Measurements from ENCODE around the gene TRIM38.

TRIM38 gene

GRCh38 chr6:25951296-25952032 lies 11.1 kb upstream of the TRIM38 start:
- DNase-seq = no peak
- H3K4me1 Mint-ChIP-seq = peaks cover 0 to 1% of the 10 kb centered on the region in 2 donors
- peaks cover 0 to 1% of the 10 kb centered on the region in 2 donors for H3K36me3 Mint-ChIP-seq

GRCh38 chr6:25952535-25952934 lies 10.1 kb upstream of the TRIM38 start:
- ATAC-seq (replicated peaks) (no peak), DNase-seq (no peak)
- H3K27me3 Mint-ChIP-seq = no peaks in the 10 kb centered on the region
- H3K27ac Mint-ChIP-seq = no peak overlapping the region
- no peaks in the 10 kb centered on the region for H3K36me3 Mint-ChIP-seq
- no peak overlapping the region for H3K4me3 Mint-ChIP-seq
- H3K9me3 Mint-ChIP-seq = peaks cover 4 to 5% of the 10 kb centered on the region in 2 donors
- peaks cover 0 to 3% of the 10 kb centered on the region in 2 donors for H3K4me1 Mint-ChIP-seq

More at GRCh38 chr6:25951296-25952032, 11.1 kb upstream of the TRIM38 start:
- no peak overlapping the region for H3K27ac Mint-ChIP-seq
- no peak overlapping the region for H3K4me3 Mint-ChIP-seq
- H3K27me3 Mint-ChIP-seq = no peaks in the 10 kb centered on the region
- ATAC-seq (replicated peaks) = no peak
- peaks cover 6% of the 10 kb centered on the region in 2 donors for H3K9me3 Mint-ChIP-seq

- H3K27ac Mint-ChIP-seq = no peak overlapping the region
These were observed 8.9 kb upstream of the TRIM38 start for GRCh38 chr6:25953733-25954132.

DNA sequence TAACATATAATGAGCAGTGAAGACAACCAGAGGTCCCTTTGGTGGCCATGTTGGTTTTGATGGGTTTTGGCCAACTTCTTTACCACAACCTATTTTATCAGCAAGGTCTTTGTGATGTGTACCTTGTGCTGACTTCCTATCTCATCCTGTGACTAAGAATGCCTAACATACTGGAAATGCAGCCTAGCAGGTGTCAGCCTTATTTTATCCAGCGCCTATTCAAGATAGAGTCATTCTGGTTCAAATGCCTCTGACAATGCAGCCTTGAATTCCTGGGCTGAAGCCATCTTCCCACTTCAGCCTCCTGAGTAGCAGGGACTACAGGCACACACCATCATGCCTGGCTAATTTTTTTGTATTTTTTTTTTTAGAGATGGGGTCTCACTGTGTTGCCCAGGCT lies 7.8 kb upstream of the TRIM38 start:
- Mint-ChIP-seq H3K4me3 (no peak overlapping the region), H3K4me1 (peaks cover 18 to 19% of the 10 kb centered on the region in 2 donors), H3K27ac (no peak overlapping the region), H3K36me3 (no peaks in the 10 kb centered on the region), H3K27me3 (no peaks in the 10 kb centered on the region), H3K9me3 (peaks cover 3 to 4% of the 10 kb centered on the region in 2 donors)
- no peak for ATAC-seq (replicated peaks)
- no peak for DNase-seq

More at GRCh38 chr6:25953733-25954132, 8.9 kb upstream of the TRIM38 start:
- H3K27me3 Mint-ChIP-seq = no peaks in the 10 kb centered on the region
- peaks cover 4 to 5% of the 10 kb centered on the region in 2 donors for H3K9me3 Mint-ChIP-seq
- peaks cover 8 to 10% of the 10 kb centered on the region in 2 donors for H3K4me1 Mint-ChIP-seq
- ATAC-seq (replicated peaks) (no peak), DNase-seq (no peak)
- H3K36me3 Mint-ChIP-seq = no peaks in the 10 kb centered on the region
- H3K4me3 Mint-ChIP-seq = no peak overlapping the region

DNA sequence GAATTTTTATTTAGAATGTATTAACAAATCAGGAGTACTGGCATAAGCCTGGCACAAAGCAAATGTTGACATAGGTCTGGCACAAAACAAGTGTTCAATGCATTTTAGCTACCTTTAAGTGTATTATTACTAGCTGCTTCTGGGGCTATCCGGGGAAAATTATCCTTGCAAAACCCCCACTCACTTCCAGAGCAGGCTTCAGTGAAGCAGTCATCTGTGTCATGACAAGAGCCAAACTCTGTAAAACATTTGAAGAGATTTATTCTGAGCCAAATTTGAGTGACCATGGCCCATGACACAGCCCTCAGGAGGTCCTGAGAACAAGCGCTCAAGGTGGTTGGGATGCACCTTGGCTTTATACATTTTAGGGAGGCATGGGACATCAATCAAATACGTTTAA lies 6.4 kb upstream of the TRIM38 start:
- ATAC-seq (replicated peaks) (no peak), DNase-seq (no peak)
- Mint-ChIP-seq H3K27me3 (no peaks in the 10 kb centered on the region), H3K36me3 (peaks cover 0 to 4% of the 10 kb centered on the region in 2 donors), H3K4me1 (peaks cover 31 to 33% of the 10 kb centered on the region in 2 donors), H3K27ac (no peak overlapping the region), H3K9me3 (peaks cover 6% of the 10 kb centered on the region in 2 donors), H3K4me3 (no peak overlapping the region)

- Mint-ChIP-seq H3K27me3 (no peaks in the 10 kb centered on the region), H3K4me3 (peak overlapping the region; percentile 31 to 49), H3K4me1 (peaks cover 44 to 52% of the 10 kb centered on the region in 2 donors), H3K27ac (peak overlapping the region; percentile 74), H3K36me3 (peaks cover 7 to 12% of the 10 kb centered on the region in 2 donors), H3K9me3 (peaks cover 6% of the 10 kb centered on the region in 2 donors)
- ATAC-seq (replicated peaks) (no peak), DNase-seq (no peak)
These were observed 3.9 kb upstream of the TRIM38 start for GRCh38 chr6:25958700-25959162.

DNA sequence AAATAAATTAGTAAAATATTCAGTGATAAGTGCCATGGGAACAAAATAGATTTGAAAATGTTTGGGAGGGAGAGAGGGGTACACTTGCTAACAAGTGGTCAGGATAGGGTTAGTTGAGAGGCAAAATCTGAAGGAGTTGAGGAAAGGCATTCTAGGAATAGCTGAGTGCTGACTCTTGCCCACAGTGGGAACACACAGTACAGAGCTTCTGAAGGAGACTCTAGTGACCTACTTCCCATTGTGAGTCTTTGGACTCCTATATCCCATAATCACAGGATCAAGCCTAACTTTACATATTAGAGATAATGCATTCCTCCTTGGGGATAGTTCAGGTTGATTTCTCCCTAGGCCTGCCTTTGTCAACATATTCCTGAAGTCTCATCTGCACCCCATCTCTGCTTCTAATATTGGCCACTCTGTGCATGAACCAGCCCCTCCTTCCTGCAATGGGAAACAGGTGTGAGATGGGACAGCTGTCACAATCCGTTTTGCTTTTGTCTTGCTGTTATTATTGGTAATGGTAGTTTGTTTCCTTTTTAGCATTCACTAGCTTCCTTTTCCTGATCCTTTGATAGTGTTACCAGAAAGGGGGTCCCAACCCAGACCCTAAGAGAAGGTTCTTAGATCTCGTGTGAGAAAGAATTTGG lies 2.6 kb upstream of the TRIM38 start:
- Mint-ChIP-seq H3K27ac (peak overlapping the region; percentile 54), H3K36me3 (peaks cover 9 to 24% of the 10 kb centered on the region in 2 donors), H3K4me3 (peak overlapping the region; percentile 39 to 52), H3K27me3 (no peaks in the 10 kb centered on the region), H3K9me3 (peaks cover 6% of the 10 kb centered on the region in 2 donors), H3K4me1 (peaks cover 50 to 65% of the 10 kb centered on the region in 2 donors)
- no peak for ATAC-seq (replicated peaks)
- DNase-seq = no peak

GRCh38 chr6:25960734-25961133 lies 1.9 kb upstream of the TRIM38 start:
- ATAC-seq (replicated peaks) = no peak
- peaks cover 11 to 24% of the 10 kb centered on the region in 2 donors for H3K36me3 Mint-ChIP-seq
- DNase-seq = no peak
- H3K27ac Mint-ChIP-seq = peak overlapping the region; percentile 54
- peak overlapping the region in 1 of 2 donors; percentile 32 for H3K4me3 Mint-ChIP-seq
- H3K4me1 Mint-ChIP-seq = peaks cover 50 to 70% of the 10 kb centered on the region in 2 donors
- peaks cover 6% of the 10 kb centered on the region in 2 donors for H3K9me3 Mint-ChIP-seq
- no peaks in the 10 kb centered on the region for H3K27me3 Mint-ChIP-seq

DNA sequence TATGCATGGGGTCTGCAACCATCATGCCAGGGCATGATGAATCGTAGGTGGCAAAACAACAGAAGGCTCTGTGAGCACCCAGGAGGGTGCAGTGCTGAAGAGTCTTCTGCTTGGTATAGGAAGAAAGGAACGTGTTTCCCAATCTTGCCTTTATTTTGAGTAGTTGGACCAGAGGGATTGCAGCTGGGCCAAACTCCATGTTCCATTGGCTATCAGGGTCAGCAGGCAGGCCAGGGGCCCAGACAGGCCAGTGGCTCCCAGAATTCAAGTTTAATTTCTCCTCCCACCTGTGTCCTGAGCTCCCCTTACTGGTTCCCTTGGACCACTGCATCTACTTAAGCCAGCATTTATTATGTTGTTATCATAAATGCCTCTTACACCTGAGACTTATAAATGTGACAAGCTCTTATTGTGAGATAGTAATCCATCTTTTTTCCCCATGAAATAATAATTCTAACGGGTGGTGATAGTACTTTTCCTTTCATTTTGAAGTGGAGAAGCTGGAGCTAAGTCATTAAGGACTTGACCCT lies 918 bp upstream of the TRIM38 start:
- Mint-ChIP-seq H3K4me3 (peak overlapping the region; percentile 89 to 97), H3K36me3 (peaks cover 15 to 31% of the 10 kb centered on the region in 2 donors), H3K4me1 (peaks cover 51 to 79% of the 10 kb centered on the region in 2 donors), H3K27me3 (no peaks in the 10 kb centered on the region), H3K27ac (peak overlapping the region; percentile 99), H3K9me3 (peaks cover 6% of the 10 kb centered on the region in 2 donors)
- ATAC-seq (replicated peaks) (no peak), DNase-seq (no peak)

DNA sequence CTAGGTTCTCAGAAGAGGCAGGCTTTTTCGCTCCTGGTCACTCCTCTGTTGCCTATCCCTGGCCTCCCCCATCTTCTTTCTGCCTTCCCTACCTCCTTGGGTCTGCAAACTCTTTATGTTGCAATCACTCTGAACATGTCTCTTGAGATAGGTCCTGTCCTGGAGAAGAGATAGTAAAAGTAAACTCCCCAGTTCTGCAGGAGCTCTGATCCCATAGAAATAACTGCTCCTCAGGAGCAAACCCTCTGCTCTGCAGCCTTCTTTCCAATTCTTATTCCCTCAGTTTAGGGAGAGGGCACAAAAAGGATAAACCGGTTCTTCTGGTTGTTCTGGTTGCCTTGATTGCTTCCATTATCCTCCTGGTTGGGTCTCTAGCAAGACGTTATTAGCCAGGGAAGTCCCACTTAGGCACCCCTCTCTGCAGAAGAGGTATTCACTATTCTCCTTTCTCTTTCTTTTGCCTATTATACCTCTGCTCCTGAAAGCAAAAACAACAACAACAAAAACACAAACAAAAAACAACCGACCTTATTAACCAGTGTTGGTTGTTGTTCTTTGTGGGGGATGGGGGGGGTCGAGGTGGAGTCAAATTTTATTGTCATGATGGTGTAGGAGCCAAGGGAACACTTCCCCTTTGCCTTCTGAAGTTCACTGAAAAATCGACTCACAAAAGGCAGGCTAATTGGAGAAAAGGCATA lies 973 bp downstream of the TRIM38 start:
- Mint-ChIP-seq H3K4me3 (peak overlapping the region; percentile 89 to 97), H3K4me1 (peaks cover 60 to 92% of the 10 kb centered on the region in 2 donors), H3K9me3 (peaks cover 6% of the 10 kb centered on the region in 2 donors), H3K36me3 (peaks cover 30 to 50% of the 10 kb centered on the region in 2 donors), H3K27ac (peak overlapping the region; percentile 99), H3K27me3 (no peaks in the 10 kb centered on the region)
- DNase-seq (no peak), ATAC-seq (replicated peaks) (no peak)

DNA sequence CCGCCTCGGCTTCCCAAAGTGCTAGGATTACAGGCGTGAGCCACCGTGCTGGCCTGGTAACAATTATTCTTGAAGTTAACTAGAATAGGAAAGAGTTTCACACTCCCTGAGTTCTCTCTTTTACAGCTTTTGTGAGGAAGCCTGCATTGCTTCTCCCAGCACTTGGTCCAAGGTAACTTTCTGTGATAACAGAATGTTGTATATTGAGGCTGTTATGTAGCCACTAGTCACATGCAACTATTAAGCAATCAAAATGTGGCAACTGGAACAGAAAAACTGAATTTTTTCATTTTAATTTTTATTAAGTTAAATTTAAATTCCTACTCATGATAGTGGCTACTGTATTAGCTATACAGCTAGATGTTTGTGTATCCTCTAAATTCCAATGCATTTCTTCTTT lies 2.5 kb downstream of the TRIM38 start:
- Mint-ChIP-seq H3K4me1 (peaks cover 53 to 91% of the 10 kb centered on the region in 2 donors), H3K4me3 (peak overlapping the region; percentile 44 to 76), H3K27ac (no peak overlapping the region), H3K36me3 (peaks cover 39 to 60% of the 10 kb centered on the region in 2 donors), H3K27me3 (no peaks in the 10 kb centered on the region), H3K9me3 (peaks cover 6% of the 10 kb centered on the region in 2 donors)
- ATAC-seq (replicated peaks) (no peak), DNase-seq (no peak)

GRCh38 chr6:25966711-25967110 lies 4.1 kb downstream of the TRIM38 start:
- H3K27me3 Mint-ChIP-seq = no peaks in the 10 kb centered on the region
- peak overlapping the region; percentile 71 for H3K27ac Mint-ChIP-seq
- H3K9me3 Mint-ChIP-seq = no peaks in the 10 kb centered on the region
- no peak for ATAC-seq (replicated peaks)
- H3K4me3 Mint-ChIP-seq = peak overlapping the region; percentile 71
- peaks cover 52 to 72% of the 10 kb centered on the region in 2 donors for H3K36me3 Mint-ChIP-seq
- DNase-seq = no peak
- peaks cover 51 to 91% of the 10 kb centered on the region in 2 donors for H3K4me1 Mint-ChIP-seq

DNA sequence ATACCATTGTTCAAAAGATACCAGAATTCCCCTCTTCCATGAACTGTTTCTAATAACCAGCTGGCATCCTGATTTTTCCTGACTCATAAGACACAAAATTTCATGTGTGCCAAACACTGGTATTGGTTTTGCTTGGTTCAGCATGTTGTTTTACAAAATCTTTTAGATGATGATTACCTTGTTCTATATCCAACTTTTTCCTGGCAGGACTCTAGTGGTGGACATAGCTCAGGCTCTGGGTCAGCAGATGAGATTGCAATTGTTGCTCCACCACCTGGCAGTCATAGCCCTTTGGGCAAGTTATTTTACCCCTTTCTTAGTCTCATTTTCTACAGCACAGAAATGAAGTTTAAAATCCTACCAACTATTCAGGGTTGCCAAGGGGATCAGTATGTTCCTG lies 6.2 kb downstream of the TRIM38 start:
- Mint-ChIP-seq H3K27ac (peak overlapping the region; percentile 9), H3K4me1 (peaks cover 45 to 89% of the 10 kb centered on the region in 2 donors), H3K36me3 (peaks cover 55 to 78% of the 10 kb centered on the region in 2 donors), H3K27me3 (no peaks in the 10 kb centered on the region), H3K9me3 (no peaks in the 10 kb centered on the region), H3K4me3 (no peak overlapping the region)
- no peak for ATAC-seq (replicated peaks)
- DNase-seq = no peak
